ENCODE results near the gene GRB14.

DNA sequence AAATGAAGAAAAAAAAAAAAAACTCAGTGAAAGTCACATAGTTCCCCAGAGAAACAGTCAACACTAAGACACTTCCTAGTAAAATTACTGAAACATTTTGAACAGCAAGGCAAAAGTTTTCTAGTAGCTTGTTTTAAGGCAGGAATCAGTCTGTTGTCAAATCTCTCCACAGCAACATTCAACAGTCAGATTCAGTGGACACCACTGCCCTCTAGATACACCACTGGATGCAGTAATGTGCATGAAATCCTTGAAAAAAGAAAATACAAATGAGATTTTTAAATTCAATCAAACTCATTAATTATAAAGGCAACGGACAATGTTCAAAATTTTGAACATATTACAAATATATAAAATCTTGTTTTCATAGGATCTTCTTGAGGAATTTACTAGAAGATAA, 46.4 kb downstream of the GRB14 start:
- no peak for TF ChIP-seq SPI1 (IDR thresholded peaks at IDR 0.05; ENCODE audit: borderline replicate concordance, low read depth)
- TF ChIP-seq, protein P1, sequence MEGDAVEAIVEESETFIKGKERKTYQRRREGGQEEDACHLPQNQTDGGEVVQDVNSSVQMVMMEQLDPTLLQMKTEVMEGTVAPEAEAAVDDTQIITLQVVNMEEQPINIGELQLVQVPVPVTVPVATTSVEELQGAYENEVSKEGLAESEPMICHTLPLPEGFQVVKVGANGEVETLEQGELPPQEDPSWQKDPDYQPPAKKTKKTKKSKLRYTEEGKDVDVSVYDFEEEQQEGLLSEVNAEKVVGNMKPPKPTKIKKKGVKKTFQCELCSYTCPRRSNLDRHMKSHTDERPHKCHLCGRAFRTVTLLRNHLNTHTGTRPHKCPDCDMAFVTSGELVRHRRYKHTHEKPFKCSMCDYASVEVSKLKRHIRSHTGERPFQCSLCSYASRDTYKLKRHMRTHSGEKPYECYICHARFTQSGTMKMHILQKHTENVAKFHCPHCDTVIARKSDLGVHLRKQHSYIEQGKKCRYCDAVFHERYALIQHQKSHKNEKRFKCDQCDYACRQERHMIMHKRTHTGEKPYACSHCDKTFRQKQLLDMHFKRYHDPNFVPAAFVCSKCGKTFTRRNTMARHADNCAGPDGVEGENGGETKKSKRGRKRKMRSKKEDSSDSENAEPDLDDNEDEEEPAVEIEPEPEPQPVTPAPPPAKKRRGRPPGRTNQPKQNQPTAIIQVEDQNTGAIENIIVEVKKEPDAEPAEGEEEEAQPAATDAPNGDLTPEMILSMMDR (IDR thresholded peaks at IDR 0.05; ENCODE audit: insufficient read depth, low read length), result no peak

Data from HL-60 (cell line).